ENCODE measurements around the gene RECK. TPM values are rescaled to one million over a fixed set of nuclear protein-coding genes. Genes with fewer than 3 reads are reported as not detected.

Gene RECK
- total and polyA plus RNA-seq, 2 experiments from 2014 or later = 8.5 to 11.1 TPM

GRCh38 chr9:36102742-36103495, 66.2 kb downstream of the RECK start:
- TF ChIP-seq, protein P1, sequence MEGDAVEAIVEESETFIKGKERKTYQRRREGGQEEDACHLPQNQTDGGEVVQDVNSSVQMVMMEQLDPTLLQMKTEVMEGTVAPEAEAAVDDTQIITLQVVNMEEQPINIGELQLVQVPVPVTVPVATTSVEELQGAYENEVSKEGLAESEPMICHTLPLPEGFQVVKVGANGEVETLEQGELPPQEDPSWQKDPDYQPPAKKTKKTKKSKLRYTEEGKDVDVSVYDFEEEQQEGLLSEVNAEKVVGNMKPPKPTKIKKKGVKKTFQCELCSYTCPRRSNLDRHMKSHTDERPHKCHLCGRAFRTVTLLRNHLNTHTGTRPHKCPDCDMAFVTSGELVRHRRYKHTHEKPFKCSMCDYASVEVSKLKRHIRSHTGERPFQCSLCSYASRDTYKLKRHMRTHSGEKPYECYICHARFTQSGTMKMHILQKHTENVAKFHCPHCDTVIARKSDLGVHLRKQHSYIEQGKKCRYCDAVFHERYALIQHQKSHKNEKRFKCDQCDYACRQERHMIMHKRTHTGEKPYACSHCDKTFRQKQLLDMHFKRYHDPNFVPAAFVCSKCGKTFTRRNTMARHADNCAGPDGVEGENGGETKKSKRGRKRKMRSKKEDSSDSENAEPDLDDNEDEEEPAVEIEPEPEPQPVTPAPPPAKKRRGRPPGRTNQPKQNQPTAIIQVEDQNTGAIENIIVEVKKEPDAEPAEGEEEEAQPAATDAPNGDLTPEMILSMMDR (IDR thresholded peaks at IDR 0.05; ENCODE audit: low read depth, low read length) = peak; percentile 75
- DNase-seq (ENCODE audit: low read depth in 1 of 2, low spot score in 1 of 2) = peak; percentile 87 to 88
- Histone ChIP-seq H3K4me3 (no peak overlapping the region), H3K27ac (peak overlapping the region; percentile 44), H3K9me3 (ENCODE audit: low read depth) (no peaks in the 10 kb centered on the region), H3K4me1 (ENCODE audit: low read depth) (no peaks in the 10 kb centered on the region), H3K36me3 (peaks cover 8% of the 10 kb centered on the region), H3K27me3 (no peaks in the 10 kb centered on the region)

DNA sequence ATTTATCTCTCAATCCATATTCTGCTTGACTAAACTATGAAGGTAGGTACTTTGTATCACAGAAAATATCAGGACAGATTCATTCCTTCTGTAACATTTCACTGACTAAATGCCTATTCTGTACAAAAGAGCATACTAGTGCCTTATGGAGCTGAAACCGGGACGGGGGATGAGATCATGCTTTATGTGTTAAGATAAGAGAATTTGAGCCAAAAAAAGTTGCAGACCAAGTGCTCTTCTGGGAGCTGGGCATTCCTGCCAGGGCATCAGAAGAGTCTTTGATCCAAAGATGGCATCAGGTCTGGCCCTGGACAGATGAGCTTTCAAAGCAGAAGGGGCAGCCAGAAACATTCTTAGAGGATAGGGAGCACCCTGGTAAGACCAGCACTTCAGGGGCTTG, 72.4 kb downstream of the RECK start:
- Histone ChIP-seq H3K4me1 (ENCODE audit: low read depth) (no peaks in the 10 kb centered on the region), H3K27ac (no peak overlapping the region), H3K36me3 (peaks cover 8% of the 10 kb centered on the region), H3K9me3 (ENCODE audit: low read depth) (no peaks in the 10 kb centered on the region), H3K27me3 (no peaks in the 10 kb centered on the region), H3K4me3 (no peak overlapping the region)
- peak in 1 of 2 donors; percentile 22 for DNase-seq (ENCODE audit: low read depth in 1 of 2, low spot score in 1 of 2)
- TF ChIP-seq, protein P1 (IDR thresholded peaks at IDR 0.05; ENCODE audit: low read depth, low read length) = no peak

DNA sequence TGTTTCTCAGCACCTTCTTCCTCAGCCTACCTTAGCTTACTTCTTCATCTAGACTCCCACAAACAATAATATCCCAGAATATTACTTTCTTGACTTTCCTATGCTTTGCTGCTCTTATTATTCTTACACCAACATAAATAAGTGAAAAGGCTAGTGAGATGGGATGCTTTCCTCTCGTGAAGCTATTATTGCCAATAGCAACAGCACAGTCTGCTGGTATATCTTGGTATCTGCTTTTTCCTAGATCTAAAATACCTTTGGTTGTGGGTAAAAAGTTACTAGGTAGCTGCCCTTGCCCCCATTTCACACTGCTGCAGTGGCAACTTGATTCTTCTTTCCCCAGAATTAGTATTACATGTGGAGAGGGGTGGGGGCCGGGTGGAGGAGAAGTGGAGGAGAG, 73.7 kb downstream of the RECK start:
- TF ChIP-seq, protein P1 (IDR thresholded peaks at IDR 0.05; ENCODE audit: low read depth, low read length) = peak; percentile 35
- Histone ChIP-seq H3K4me3 (no peak overlapping the region), H3K36me3 (peaks cover under 1% of the 10 kb centered on the region), H3K4me1 (ENCODE audit: low read depth) (no peaks in the 10 kb centered on the region), H3K9me3 (ENCODE audit: low read depth) (no peaks in the 10 kb centered on the region), H3K27me3 (no peaks in the 10 kb centered on the region), H3K27ac (no peak overlapping the region)
- peak in 1 of 2 donors; percentile 23 for DNase-seq (ENCODE audit: low read depth in 1 of 2, low spot score in 1 of 2)

DNA sequence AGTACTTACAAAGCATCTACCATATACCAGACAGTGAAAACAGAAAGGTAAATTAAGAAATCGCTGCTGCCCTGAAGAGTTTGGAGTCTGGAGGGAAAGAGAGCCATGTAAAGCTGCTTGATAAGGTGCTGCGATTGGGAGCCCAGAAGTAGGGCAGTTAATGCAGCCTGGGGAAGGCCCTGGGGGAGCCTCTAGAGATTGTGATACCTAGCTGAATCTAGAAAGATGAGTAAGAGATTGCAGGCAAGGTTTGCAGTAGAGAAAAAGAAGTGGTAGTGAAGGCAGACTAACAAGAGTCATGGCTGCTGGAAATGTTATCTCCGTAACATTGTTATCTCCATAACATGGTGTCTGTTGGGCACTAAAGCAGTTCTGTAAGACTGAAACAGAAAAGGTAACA, 75.8 kb downstream of the RECK start:
- no peak for DNase-seq (ENCODE audit: low read depth in 1 of 2, low spot score in 1 of 2)
- Histone ChIP-seq H3K4me3 (no peak overlapping the region), H3K4me1 (ENCODE audit: low read depth) (no peaks in the 10 kb centered on the region), H3K27ac (peak overlapping the region; percentile 32), H3K36me3 (no peaks in the 10 kb centered on the region), H3K9me3 (ENCODE audit: low read depth) (no peaks in the 10 kb centered on the region), H3K27me3 (no peaks in the 10 kb centered on the region)
- TF ChIP-seq, protein P1 (IDR thresholded peaks at IDR 0.05; ENCODE audit: low read depth, low read length) = no peak

DNA sequence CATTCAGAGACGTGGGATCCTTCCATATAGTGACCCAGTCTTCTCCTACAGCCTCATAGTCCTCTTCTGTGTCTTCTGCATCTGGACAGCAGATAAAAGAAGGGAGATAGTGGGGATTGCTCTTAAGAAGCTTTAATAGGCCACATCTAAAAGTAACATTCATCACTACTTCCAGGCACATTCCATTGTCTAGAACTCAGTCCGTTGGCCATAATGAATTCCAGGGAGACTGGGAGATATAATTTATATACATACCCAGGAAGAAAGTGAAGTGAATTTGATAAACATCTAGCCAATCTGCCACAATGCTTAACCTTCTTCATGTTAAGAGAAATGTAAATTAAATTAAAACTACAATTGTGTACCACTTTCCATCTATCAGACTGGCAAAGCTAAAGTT, 77.3 kb downstream of the RECK start:
- H3K4me1 ChIP-seq (ENCODE audit: low read depth) = no peaks in the 10 kb centered on the region

More for the DNA sequence above, 77.3 kb downstream of the RECK start:
- Histone ChIP-seq H3K27me3 (no peaks in the 10 kb centered on the region), H3K27ac (no peak overlapping the region), H3K9me3 (ENCODE audit: low read depth) (no peaks in the 10 kb centered on the region), H3K4me3 (no peak overlapping the region), H3K36me3 (no peaks in the 10 kb centered on the region)
- TF ChIP-seq, protein P1 (IDR thresholded peaks at IDR 0.05; ENCODE audit: low read depth, low read length) = no peak
- no peak for DNase-seq (ENCODE audit: low read depth in 1 of 2, low spot score in 1 of 2)

All from cardiac muscle cell (in vitro differentiated cells and primary cell).